Hypothalamus (tissue), 51 donors: ENCODE results near the gene EXOC2.
"Not testable (repeated sequence)": the region's sequence is repeated elsewhere in the genome, so short reads cannot be mapped to it uniquely, and the experiment has no call there.

Source experiments
- DNase-seq, 51 donors: peaks; one replicate each; lab custom pipeline; 2025; lab: John Stamatoyannopoulos, UW

The EXOC2 gene

DNA sequence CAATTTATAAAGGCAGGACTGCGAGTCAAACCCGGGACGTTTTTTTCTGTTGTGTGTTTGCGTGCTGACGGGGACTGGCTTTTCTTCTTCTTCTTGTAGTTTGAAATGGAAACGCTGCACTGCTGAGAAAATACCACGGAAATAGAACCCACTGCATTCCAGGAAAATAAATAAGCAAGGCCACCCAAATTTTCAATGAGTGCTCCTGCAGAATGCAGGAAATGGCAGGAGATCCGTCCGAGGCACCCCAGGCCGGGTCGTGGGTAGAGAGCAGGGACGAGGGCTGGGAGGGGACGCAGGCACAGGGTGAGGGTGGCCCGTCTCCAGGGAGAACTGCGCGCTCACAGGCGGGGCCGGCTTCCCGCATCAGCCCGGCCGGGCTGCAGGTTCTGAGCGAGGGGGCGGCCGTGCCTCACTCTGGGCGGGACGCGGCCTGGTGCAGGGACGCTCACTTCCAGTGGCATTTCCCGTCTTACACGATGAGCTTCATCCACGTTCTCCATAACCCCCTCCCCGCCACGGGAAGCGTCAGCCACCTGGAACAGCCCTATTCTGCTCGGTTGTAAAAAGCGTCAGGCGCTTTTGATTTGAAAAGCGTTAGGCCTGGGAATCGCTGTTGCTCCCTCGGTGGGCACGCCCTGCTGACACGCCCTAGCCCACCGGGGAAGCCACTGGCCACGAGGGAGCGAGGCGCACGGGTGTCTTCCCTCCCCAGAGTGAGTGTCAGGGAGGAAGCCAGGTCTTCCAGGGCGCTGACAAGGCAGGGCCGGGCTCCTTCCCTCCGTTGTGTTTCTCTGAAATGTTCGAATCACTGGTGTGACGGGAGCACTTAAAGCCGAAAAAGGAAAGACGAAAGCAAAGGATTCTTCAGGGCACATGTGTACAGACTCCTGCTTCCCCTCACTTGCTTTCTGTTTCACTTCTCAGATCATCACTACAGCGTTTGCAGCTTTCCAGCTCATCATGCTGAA lies 17.9 kb upstream of the EXOC2 start:
- DNase-seq: peak in 39 of 51 donors; percentile 9 to 74 (median 31)

DNA sequence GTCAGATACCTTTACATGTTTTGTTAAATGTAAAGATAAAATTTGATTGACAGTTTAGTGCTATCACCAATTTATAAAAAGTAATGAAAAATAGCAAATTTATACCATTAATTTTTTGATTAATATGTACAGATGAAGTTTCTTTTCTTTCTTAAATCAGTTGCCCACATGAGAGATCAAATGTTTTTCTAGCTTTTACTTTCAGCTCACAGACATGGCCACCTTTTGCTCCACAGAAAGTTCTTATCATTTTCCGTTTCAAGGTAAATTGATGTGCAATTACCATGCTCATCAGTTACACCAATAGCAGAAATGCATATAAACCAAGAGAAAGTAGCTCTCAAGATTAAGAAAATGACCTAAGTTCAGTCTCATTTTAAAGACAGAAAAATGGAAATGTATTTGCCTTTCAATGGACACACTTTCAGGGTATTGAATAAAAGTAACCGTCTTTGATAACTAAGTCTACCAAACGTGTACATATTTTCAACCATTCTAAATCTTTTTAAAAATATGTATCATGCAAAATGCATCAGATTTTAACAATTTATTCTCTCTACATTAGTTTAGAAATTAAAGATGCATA lies 16.6 kb upstream of the EXOC2 start:
- no peak for DNase-seq

DNA sequence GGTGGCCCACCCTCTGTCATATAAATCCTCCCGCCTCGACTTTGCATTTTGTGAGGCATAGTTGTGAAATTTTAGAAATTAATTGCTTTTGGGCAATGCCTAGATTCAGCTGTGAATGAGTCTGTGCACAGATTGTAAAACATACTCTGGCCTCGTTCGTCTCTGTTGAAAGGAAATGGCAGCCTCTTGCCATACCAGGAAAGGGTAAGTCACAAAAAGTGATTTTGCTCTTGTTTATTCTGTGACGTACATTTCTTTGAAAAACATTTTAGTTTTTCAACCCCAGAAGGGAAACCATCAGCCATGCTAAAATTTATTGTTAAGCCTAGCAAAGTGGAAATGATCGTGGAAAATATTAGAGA lies 15.3 kb upstream of the EXOC2 start:
- DNase-seq: no peak

DNA sequence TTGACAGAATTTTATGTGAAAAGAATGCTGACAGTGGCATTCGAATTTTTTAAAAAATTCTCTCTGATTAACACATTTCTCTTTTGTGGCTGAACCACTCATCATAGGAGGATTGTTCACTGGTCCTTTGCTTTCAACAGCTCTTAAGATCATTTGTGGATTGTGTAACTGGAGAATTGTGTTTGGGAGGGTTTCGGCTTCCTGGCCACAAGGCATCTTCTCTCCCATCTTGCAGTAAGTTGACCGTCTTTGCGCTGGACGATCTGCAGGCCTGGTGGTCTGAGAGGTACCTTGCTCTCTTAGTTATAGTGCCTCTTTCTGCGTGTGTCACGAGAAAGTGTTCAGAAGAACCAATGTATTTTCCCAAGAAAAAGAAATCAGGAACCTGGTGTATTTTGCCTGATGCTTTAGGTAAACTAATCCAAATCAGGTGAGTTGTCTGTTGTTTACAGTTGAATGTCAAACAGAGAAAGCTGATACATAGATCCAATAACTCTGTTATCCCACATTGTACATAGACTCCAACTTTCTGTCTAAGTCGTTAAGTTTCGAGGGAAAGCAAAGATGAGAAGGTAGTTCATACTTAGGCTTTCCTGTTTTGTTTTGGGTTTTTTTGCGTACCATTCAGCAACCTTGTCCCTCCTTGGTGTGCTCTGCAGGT lies 14.8 kb upstream of the EXOC2 start:
- DNase-seq: no peak

DNA sequence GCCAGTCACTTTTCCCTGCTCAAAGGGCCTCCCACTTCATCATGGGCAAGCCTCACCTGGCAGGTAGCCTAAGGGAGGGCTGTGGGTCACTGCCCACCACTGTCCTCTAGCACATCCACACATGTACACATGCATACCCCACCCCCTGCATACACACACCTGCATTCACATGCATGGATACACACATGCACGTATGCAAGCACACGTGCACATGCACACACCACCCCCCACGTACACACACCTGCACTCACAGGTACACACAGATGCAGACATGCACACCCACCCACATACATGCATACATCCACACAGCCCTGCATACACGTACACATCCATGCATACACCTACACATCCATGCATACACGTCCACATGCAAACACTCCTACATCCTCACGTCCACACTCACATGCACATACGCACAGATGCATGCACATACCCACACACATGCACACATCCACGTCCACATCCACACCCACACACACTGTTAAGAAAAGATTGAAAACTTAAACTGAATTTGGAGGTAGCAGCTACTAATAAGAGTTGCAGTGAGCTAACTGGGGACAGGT lies 14.0 kb upstream of the EXOC2 start:
- no peak for DNase-seq

DNA sequence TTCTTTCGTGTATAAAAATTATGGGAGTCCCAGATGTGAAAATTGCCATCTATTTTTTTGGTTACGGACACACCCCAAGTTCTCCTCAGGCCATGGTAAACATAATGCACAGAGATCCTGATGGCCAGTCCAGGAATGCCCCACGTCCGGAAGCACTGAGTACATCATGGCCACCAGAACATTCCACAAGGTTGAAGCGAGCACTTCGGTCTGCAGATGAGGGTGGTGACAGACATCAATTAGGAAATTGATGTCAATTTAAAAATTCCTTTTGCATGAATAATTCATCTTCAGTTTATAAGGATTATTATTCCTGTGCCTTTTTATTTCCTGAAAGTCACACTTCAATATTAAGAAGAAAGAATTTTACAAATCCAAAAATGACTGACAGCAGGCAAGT lies 13.2 kb upstream of the EXOC2 start:
- DNase-seq: no peak

DNA sequence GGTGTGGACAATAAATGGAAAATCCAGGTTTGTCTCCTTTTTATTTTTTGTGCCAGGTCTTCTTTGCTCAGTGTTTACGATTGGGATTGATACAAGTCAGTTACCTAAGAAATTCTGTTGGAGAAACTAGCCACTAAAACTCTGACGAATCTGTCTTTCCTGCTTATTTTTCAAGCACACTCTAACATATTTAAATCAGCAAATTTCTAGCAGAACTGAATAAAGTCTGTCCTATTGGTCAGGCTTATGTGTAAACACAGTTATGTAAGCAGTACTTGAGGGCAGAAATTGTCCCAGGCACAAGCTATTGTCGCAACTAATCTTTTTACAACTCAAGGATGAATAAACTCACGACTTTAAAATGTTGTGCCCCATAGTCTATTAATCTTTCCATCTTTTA lies 12.1 kb upstream of the EXOC2 start:
- no peak for DNase-seq

DNA sequence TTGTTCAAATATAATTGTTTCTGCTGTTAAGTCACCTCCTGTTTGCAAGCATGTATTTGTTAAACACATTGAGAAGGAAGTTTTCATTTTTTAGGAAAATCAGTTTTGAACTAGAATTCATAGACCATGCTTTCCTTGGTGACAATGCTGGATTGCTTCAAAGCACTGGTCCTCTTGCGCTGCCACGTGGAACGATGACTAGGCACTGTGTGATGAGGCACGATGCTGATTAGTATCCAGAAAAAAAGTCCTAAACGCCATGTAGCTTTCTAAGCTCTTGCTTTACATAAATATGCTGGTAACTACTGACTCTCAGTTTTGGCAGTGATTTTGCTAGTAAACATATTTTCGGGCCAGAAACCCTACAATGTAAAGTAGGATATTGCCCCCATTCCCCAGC lies 11.1 kb upstream of the EXOC2 start:
- DNase-seq: no peak

DNA sequence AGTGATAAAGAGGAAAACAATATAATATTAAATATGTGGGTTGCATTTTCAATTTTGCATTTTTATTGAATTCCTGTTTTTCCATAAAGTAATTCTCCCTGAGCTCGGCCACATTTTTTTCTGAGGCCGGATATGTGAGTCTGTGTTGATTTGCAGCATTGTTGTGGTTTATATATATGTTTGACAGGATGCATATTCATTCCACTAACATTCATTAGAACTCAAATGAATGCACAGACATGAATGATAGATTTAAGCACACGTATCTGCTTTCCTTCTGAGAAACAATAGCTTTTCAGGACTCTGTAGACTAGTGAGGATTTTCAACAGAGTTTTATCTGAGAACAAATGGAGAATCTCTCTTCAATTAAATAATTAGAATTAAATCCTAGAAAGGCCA lies 10.6 kb upstream of the EXOC2 start:
- no peak for DNase-seq

DNA sequence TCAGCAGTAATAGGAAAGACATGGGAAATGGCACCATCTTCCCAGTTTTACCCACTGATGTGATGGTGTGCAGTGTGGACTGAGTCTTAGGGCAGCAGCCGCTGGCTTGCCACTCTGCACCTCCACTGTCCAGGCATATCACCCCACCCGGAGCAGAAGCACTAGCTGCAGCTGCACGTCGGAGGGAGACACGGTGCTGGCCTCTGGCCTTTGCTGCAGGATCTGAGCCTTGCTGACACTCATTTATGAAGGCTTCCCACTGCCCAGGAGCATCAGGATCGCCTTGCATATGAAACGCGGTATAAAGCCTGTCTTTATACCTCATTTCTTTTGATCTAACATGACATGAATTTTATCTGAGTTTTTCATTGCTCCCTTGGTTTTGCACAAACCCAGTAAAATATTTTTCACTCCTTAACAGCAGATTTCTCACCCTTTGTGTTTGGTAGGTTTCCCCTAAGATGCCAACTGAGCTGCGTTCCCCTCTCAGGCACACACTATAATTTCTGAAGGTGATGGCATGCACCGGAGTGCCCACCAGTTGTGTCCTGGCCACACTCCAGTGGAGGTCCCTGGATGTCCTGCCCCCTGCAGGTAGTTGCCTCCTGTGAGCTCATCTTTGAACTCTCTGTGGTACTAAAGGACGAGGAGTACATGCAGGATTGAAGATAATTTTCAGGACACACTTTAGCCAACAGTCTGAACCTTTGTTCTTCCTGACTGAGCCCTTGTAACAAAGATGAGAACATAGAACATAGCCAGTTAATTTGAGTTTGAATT lies 9.0 kb upstream of the EXOC2 start:
- no peak for DNase-seq

DNA sequence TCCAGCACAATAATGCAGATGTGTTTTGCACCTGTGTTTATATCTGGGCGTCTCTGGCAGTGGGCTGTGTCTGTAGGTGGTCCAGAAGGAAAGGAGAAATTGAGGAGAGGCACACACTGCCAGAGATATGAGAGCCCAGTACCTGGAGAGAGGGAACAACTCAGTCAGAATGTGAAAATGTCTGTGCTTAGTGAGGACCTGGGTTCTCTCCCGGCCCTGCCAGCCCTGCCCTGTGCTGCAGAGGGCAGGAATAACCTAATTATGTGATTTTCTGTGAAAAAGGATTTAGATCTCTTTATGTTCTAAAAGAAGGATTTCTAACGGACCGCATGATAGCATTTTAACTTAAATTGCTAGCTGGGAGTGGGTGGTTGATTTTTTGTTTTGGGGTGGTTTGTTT lies 8.3 kb upstream of the EXOC2 start:
- no peak for DNase-seq

DNA sequence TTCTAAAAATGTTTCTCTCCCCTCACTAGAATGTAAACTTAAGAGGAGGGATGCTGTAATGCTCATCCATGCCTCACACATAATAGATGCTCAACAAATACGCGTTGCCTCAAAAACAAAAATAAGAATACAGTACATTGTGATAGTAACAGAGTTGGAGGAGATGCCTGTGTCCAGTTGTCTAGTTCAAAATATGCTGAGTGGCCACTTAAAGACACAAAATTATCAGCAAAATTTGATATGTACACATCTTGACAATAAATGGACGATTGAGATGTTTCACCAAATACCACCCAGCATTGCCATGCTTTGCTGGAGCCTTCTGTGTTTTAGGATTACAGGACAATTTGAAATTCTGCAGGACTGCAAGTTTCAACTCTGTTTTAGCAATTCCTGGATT lies 7.6 kb upstream of the EXOC2 start:
- DNase-seq: no peak

DNA sequence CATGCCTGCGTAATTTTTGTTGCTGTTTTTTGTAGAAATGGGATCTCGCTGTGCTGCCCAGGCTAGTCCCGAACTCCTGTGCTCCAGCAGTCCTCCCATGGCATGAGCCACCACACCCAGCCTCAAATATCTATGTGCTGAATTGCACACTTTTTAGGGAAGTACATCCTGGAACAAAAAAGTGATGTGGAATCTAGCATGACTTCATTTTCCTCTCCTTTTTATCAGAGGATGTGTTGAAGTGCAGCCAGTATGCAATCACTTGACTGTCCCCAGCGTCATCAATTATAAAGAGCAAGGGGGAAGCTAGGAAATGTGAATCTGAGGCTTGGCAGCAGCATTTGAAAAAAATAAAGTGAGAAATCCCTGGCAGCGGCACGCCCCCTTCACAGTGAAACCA lies 6.4 kb upstream of the EXOC2 start:
- DNase-seq: no peak

DNA sequence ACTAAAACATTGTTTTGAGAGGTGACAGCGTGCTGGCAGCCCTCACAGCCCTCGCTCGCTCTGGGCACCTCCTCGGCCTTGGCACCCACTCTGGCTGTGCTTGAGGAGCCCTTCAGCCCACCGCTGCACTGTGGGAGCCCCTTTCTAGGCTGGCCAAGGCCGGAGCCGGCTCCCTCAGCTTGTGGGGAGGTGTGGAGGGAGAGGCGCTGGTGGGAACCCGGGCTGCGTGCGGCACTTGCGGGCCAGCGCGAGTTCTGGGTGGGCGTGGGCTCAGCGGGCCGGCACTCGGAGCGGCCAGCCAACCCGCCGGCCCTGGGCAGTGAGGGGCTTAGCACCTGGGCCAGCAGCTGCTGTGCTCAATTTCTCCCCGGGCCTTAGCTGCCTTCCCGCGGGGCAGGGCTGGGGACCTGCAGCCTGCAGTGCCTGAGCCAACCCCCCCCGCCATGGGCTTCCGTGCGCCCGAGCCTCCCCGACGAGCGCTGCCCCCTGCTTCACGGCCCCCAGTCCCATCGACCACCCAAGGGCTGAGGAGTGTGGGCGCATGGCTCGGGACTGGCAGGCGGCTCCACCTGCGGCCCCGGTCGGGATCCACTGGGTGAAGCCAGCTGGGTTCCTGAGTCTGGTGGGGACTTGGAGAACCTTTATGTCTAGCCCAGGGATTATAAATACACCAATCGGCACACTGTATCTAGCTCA lies 1.6 kb upstream of the EXOC2 start:
- DNase-seq: not testable (repeated sequence)

DNA sequence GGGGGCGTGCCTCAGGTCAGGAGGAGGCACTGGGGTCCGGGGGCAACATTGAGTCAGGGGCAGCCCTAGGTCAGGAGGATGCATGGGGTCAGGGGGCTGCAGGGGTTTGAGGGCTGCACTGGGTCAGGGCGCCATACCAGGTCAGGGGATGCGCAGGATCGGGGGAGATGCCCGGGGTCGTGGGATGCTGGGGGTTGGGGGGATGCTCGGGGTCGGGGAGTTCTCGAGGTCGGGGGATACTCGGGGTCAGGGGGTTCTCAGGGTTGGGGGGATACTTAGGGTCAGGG lies 727 bp upstream of the EXOC2 start:
- DNase-seq: no peak

DNA sequence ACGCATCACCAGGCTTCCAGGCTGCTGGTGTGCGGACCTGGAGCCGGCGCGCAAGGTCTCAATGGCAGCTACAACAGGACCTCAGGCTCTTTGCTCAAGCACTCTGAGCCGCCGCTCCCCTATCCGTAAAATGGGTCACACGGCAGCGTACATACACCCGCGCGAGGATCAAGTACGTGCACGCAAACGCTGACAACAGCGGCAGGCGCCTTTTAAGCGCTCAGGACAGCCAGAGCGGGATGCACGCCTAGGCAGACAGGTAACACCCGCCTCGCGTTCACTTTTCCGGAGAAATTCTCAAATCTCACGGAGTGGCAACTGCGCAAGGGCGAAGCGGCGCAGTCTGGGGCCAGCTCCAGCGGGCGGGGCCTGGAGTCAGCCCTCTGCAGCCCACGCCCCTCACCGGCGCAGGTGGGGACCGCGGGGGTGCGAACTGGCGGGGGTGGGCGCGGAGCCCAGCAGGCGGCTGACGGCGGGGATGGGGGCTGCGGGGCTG lies 535 bp downstream of the EXOC2 start:
- DNase-seq: peak in 16 of 51 donors; percentile 2 to 65 (median 32)

DNA sequence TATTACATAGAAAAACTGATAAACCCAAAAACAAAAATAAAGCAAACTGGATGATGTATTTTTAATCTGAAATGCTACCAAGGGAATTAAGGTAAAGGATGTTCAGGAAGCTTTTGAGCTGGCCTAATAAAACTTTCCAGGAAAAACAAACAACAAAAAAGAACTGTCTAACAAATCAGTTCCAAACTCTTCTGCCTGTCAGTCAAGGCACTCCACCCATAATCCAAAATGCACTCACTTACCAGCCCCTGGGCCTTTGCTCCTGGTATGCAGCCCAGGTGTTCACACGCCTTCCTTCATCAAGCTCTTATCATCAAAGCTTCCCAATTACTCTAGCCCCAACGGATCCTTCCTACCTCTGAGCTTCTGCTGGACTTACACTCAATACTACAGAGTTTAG lies 3.7 kb downstream of the EXOC2 start:
- DNase-seq: no peak

DNA sequence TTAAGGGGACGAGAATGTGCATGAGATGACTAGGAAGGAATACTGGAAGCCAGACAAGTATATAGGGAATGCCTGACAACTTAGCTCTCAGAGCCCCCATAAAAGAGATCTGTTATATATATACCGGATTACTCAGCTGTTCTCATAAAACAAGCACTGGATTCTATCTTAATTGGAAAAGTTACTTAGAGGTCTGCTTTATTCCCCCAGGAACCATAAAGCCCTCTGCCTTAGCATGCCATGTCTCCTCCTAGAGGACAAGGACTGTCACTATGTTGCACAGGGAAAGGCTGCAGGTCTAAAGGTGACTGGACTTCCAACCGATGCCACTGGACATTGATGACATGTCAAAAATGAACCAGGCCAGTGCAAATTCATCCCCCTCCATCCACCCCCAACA lies 6.4 kb downstream of the EXOC2 start:
- no peak for DNase-seq

DNA sequence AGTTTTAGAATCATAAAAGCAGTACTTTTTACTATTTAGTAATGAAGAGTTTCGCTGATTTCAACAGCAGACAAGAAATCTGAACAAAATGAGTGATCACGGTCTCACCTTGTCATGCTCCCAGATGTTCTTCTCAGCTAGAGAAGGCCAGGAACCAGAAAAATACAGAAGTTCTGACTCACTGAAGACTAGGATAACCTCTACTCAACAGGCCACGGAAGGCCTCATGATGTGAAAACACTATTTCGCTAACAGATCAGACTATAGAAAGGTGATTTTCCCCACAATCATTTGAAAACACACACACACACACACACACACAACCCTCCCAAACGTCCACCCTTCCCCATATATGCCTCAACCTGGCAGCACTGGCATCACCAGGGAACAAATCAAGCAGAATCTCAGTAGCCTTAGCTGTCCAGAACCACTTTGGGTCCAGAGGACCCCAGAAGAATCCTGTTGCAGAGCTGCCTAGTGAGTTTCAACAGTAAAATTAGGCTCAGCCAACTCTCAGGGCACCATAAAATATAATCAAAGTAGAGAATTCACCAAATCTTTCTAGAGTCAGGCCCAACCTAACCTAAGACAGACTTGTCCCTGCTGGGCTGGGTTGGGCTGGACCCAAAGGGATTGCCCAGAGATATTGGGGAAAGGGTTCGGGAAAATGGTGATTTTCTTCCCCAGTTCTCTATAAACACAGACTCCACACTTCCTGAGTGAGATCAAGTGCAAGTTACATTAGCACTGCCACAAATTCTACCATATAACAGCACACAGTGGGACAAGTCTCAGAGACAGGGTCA lies 7.9 kb downstream of the EXOC2 start:
- DNase-seq: no peak
